ENCODE results near the gene COL4A1. TPM values are rescaled to one million over a fixed set of nuclear protein-coding genes. Genes with fewer than 3 reads are reported as not detected.

The COL4A1 gene
- total RNA-seq, 4 donors from 2014 or later, result 278 to 618 (median 440) TPM

DNA sequence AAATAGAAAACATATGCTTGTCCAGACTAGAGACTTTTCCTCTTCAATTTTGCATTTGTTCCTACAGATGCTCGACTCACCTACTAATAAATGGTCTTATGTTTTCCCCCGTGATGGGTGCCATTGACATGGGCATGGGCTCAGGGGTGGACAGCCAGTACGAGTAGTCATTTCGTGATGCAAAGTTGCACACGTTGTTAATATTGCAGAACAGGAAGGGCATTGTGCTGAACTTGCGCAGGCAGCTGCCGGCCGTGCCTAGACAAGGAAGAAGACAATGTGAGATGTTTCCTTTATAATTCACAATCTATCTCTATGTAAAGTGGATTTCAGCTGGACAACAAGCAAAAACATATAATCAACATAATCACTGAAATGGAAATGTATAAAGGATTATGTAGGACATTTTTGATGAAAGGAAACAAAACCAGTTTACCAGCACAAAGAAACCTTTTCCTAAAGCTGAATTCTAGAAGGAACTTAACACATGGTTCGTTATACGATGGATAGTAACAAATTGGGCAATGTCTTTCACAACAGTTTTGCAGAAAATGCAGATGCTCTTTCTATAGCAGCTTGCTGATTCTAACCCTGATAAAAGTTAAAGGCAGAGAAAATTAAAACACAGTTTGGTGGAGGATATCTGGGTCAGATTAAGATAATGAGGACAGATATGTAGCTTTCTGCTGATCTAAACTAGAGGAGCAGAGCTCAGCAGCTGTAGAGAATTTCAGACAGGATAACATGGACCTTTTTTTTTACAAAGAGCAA is 145.7 kb downstream of the COL4A1 start:
- Histone ChIP-seq H3K36me3 (peaks cover 4 to 98% of the 10 kb centered on the region in 2 donors), H3K27ac (peak overlapping the region in 1 of 4 donors; percentile 8), H3K4me1 (peaks cover 0 to 21% (median 0%) of the 10 kb centered on the region in 3 donors), H3K4me3 (no peak overlapping the region), H3K27me3 (no peaks in the 10 kb centered on the region), H3K9me3 (no peaks in the 10 kb centered on the region)
- WGBS, 2 donors (ENCODE audit: low coverage in 1 of 2), result 69 to 73% methylated on average over 5 to 6 of the region's 10 CpGs
- no peak for TF ChIP-seq POLR2A (IDR thresholded peaks at IDR 0.05)
- no peak for TF ChIP-seq POLR2AphosphoS5 (IDR thresholded peaks at IDR 0.05)
- TF ChIP-seq, protein P1, sequence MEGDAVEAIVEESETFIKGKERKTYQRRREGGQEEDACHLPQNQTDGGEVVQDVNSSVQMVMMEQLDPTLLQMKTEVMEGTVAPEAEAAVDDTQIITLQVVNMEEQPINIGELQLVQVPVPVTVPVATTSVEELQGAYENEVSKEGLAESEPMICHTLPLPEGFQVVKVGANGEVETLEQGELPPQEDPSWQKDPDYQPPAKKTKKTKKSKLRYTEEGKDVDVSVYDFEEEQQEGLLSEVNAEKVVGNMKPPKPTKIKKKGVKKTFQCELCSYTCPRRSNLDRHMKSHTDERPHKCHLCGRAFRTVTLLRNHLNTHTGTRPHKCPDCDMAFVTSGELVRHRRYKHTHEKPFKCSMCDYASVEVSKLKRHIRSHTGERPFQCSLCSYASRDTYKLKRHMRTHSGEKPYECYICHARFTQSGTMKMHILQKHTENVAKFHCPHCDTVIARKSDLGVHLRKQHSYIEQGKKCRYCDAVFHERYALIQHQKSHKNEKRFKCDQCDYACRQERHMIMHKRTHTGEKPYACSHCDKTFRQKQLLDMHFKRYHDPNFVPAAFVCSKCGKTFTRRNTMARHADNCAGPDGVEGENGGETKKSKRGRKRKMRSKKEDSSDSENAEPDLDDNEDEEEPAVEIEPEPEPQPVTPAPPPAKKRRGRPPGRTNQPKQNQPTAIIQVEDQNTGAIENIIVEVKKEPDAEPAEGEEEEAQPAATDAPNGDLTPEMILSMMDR (IDR thresholded peaks at IDR 0.05), result no peak
- TF ChIP-seq EP300 (IDR thresholded peaks at IDR 0.05), result no peak
- ATAC-seq, result peak; percentile 40

DNA sequence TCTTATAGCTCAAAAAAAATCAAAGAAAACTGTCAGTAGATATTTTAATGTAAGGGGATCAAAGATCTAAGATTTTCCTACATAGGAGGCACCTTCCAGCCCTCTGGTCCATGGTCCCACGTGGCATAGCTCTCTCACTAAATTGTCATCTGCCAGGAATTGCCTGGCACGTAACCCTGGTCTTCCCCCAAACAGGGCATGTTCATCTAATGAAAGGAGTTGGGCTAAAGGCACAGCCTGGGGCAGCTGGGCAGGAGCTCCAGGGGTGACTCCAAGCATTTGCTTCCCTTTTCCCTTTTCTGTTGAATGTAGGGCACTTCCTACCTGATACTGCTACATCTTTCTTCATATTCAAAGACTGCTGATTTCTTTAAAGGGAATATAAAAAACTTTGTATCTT is 148.7 kb downstream of the COL4A1 start:
- Histone ChIP-seq H3K4me3 (no peak overlapping the region), H3K27ac (peak overlapping the region in 2 of 4 donors; percentile 41 to 68), H3K9me3 (no peaks in the 10 kb centered on the region), H3K4me1 (peaks cover 0 to 22% (median 0%) of the 10 kb centered on the region in 3 donors), H3K36me3 (peaks cover 2 to 98% of the 10 kb centered on the region in 2 donors), H3K27me3 (no peaks in the 10 kb centered on the region)
- 33 to 54% methylated on average over 2 of the region's 2 CpGs for whole genome bisulfite sequencing, 2 donors (ENCODE audit: low coverage in 1 of 2)
- ATAC-seq, result no peak
- TF ChIP-seq POLR2AphosphoS5 (IDR thresholded peaks at IDR 0.05) (peak; percentile 27), POLR2A (IDR thresholded peaks at IDR 0.05) (no peak), EP300 (IDR thresholded peaks at IDR 0.05) (no peak)
- TF ChIP-seq, protein P1 (IDR thresholded peaks at IDR 0.05), result no peak

DNA sequence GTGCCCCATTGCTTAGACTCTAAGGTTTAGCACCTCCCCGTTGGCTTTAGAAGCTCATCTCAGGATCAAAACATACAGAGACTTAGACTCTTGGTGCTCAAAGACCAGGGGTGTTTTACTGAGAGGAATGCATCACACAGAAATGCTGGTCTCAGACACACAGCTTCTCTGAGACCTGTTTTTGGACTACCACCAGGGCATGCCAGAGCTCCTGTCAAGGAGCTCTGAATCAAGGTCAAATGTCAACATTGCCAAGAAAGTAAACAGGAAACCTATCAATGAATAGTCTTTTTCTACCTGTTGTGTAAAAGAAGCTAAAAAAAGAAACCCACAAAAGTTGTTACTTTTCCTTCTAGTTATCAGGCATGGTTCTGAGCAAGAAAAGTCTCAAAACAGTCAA is 149.2 kb downstream of the COL4A1 start:
- 60% methylated on average over 1 of the region's 1 CpG; no CpG with 5 or more reads in 1 of the 2 donors for WGBS, 2 donors (ENCODE audit: low coverage in 1 of 2)
- Histone ChIP-seq H3K4me3 (no peak overlapping the region), H3K27me3 (no peaks in the 10 kb centered on the region), H3K4me1 (peaks cover 0 to 22% (median 0%) of the 10 kb centered on the region in 3 donors), H3K27ac (peak overlapping the region in 3 of 4 donors; percentile 41 to 73 (median 68)), H3K9me3 (no peaks in the 10 kb centered on the region), H3K36me3 (peaks cover 2 to 98% of the 10 kb centered on the region in 2 donors)
- no peak for ATAC-seq
- TF ChIP-seq POLR2AphosphoS5 (IDR thresholded peaks at IDR 0.05) (no peak), EP300 (IDR thresholded peaks at IDR 0.05) (no peak), POLR2A (IDR thresholded peaks at IDR 0.05) (no peak)
- TF ChIP-seq, protein P1 (IDR thresholded peaks at IDR 0.05), result no peak

DNA sequence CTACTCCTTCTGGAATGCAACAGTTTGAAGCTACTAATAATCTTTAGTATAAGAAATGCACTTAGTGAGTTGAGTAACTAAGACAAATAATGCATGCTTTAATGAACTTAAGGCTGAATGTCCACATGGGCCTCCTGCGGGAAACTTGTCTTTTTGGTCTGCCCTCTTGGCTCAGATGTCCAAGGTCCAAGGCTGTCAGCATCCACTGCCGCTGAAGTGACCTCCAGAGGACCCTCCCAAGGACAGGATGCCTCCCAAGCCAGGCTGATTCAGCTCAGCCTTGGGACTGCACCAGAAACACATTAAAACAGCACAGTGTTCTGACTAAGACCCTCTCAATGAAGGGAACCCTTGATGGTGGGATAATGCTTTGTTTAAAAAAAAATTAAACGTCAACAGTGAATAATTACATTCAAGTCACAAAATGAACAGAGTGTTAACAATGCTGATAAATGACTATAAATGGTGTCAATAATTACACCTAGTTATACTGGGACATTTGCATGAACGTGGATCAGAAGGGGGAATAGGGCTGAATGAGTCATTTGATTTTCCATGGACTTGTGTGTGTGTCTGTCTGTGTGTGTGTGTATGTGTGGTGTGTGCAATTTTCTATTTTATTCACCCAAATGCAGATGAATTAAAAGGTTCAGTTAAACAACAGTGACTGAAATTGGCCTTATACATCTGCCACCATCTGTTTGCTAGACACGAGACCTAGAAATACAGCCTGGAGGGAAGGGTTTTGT is 150.5 kb downstream of the COL4A1 start:
- peaks cover 0 to 22% (median 0%) of the 10 kb centered on the region in 3 donors for H3K4me1 ChIP-seq
- H3K27me3 ChIP-seq, result no peaks in the 10 kb centered on the region
- TF ChIP-seq, protein P1 (IDR thresholded peaks at IDR 0.05), result no peak
- TF ChIP-seq EP300 (IDR thresholded peaks at IDR 0.05) (no peak), POLR2AphosphoS5 (IDR thresholded peaks at IDR 0.05) (no peak), POLR2A (IDR thresholded peaks at IDR 0.05) (no peak)
- H3K4me3 ChIP-seq, result no peak overlapping the region
- 37 to 41% methylated on average over 4 to 5 of the region's 5 CpGs for WGBS, 2 donors (ENCODE audit: low coverage in 1 of 2)
- peaks cover 4 to 98% of the 10 kb centered on the region in 2 donors for H3K36me3 ChIP-seq
- H3K9me3 ChIP-seq, result no peaks in the 10 kb centered on the region
- peak; percentile 27 for ATAC-seq
- H3K27ac ChIP-seq, result peak overlapping the region in 3 of 4 donors; percentile 41 to 73 (median 68)

Data from gastroesophageal sphincter (tissue), 4 donors.